AG20443 (cell line): ENCODE measurements around the gene TTYH2.
"Not testable (repeated sequence)": the region's sequence is repeated elsewhere in the genome, so short reads cannot be mapped to it uniquely, and the experiment has no call there.

Experiments
- DNase-seq: peaks from one replicate; pipeline ENCODE4 v3.0.0; 2012; ENCODE audit warnings: low spot score, mixed read lengths

TTYH2 gene

GRCh38 chr17:74212913-74213791 is at the start of gene TTYH2:
TSS of gene TTYH2 (plus strand) at chr17:74213571. CDS start at chr17:74213588, 17 bp downstream.
- peak; percentile 93 for DNase-seq

- DNase-seq = no peak
Observed at GRCh38 chr17:74163836-74164235, 49.5 kb upstream of the TTYH2 start.

GRCh38 chr17:74164446-74165045 is 48.8 kb upstream of the TTYH2 start:
- DNase-seq = no peak

- DNase-seq = no peak
Observed at GRCh38 chr17:74165797-74166365, 47.5 kb upstream of the TTYH2 start.

- DNase-seq = no peak
Observed at GRCh38 chr17:74170924-74171323, 42.4 kb upstream of the TTYH2 start.

GRCh38 chr17:74172700-74173099 is 40.7 kb upstream of the TTYH2 start:
- DNase-seq = no peak

- DNase-seq = peak; percentile 87
Observed at GRCh38 chr17:74176546-74177001, 36.8 kb upstream of the TTYH2 start.

- no peak for DNase-seq
Observed at GRCh38 chr17:74177018-74177450, 36.3 kb upstream of the TTYH2 start.

- no peak for DNase-seq
Observed at GRCh38 chr17:74179576-74179975, 33.8 kb upstream of the TTYH2 start.

GRCh38 chr17:74180336-74180735 is 33.0 kb upstream of the TTYH2 start:
- DNase-seq = no peak

- no peak for DNase-seq
Observed at GRCh38 chr17:74181341-74181740, 32.0 kb upstream of the TTYH2 start.

- no peak for DNase-seq
Observed at GRCh38 chr17:74182041-74182723, 31.2 kb upstream of the TTYH2 start.

GRCh38 chr17:74183411-74183810 is 30.0 kb upstream of the TTYH2 start:
- no peak for DNase-seq

GRCh38 chr17:74185571-74186185 is 27.7 kb upstream of the TTYH2 start:
- no peak for DNase-seq

- no peak for DNase-seq
Observed at GRCh38 chr17:74186498-74186897, 26.9 kb upstream of the TTYH2 start.

GRCh38 chr17:74187761-74188160 is 25.6 kb upstream of the TTYH2 start:
- no peak for DNase-seq

- DNase-seq = not testable (repeated sequence)
Observed at GRCh38 chr17:74188687-74189086, 24.7 kb upstream of the TTYH2 start.

GRCh38 chr17:74190154-74190553 is 23.2 kb upstream of the TTYH2 start:
- DNase-seq = peak; percentile 46

GRCh38 chr17:74190807-74191406 is 22.5 kb upstream of the TTYH2 start:
- DNase-seq = peak; percentile 62

GRCh38 chr17:74192950-74193781 is 20.2 kb upstream of the TTYH2 start:
- DNase-seq = no peak

- DNase-seq = no peak
Observed at GRCh38 chr17:74194682-74195081, 18.7 kb upstream of the TTYH2 start.
